H1 (cell line): ENCODE data around the gene PF4V1. TPM values are rescaled to one million over a fixed set of nuclear protein-coding genes. Genes with fewer than 3 reads are reported as not detected.

Source experiments
- HDAC6 ChIP-seq: IDR thresholded peaks from one replicate; pipeline ENCODE4 v1.7.1; 2012; ENCODE audit warnings: low read depth, mild to moderate bottlenecking, inconsistent platforms, low read length, moderate library complexity
- JUN ChIP-seq: IDR thresholded peaks from 2 replicates; pipeline ENCODE4 v1.6.1; 2011; ENCODE audit warnings: low read depth, mild to moderate bottlenecking, improper control_type of control experiment, low read length
- MAFK ChIP-seq: IDR thresholded peaks from 2 replicates; pipeline ENCODE4 v1.6.1; 2012; ENCODE audit warnings: low read depth, mild to moderate bottlenecking, improper control_type of control experiment, low read length
- NANOG ChIP-seq: IDR thresholded peaks from 2 replicates; pipeline ENCODE4 v1.6.1; 2011; ENCODE audit warnings: low read length, low read depth, mild to moderate bottlenecking, inconsistent platforms; ENCODE audit not compliant: insufficient read depth, poor library complexity, severe bottlenecking
- POLR2A ChIP-seq, 2 experiments: IDR thresholded peaks; 1 replicate in 1 of 2; 2 replicates in 1 of 2; pipeline ENCODE4 v1.6.1; 2011; ENCODE audit warnings: low read depth in 2 of 2, low read length in 2 of 2, mild to moderate bottlenecking in 2 of 2; ENCODE audit errors: control extremely low read depth in 1 of 2
- POLR2AphosphoS5 ChIP-seq: IDR thresholded peaks from 2 replicates; pipeline ENCODE4 v1.6.1; 2011; ENCODE audit warnings: low read depth, low read length
- POU5F1 ChIP-seq: IDR thresholded peaks from 2 replicates; pipeline ENCODE4 v1.6.1; 2011; ENCODE audit warnings: low read depth, mild to moderate bottlenecking, low read length, moderate library complexity
- RFX5 ChIP-seq: IDR thresholded peaks from 2 replicates; pipeline ENCODE4 v1.6.1; 2011; ENCODE audit warnings: low read depth, low read length, improper control_type of control experiment, borderline replicate concordance
- TCF12 ChIP-seq: IDR thresholded peaks from 2 replicates; pipeline ENCODE4 v1.6.1; 2011; ENCODE audit warnings: low read depth, mild to moderate bottlenecking, low read length
- polyA plus RNA-seq, 7 experiments: library from polyadenylated mRNA; depleted of rRNA in 3 of 7; stranded (reverse) in 5 of 7; unstranded in 2 of 7; fragments of >200 nt in 5 of 7; fragments of 200-250 nt in 2 of 7; gene quantifications; 1 replicate in 5 of 7; 2 replicates in 1 of 7; 4 replicates in 1 of 7; pipeline versions ENCODE4 v1.2.1 to v1.2.3, GENCODE V29; 2011 to 2013; ENCODE audit warnings: missing spikeins in 2 of 7, mixed read lengths in 2 of 7
- total RNA-seq: library from RNA; stranded (reverse); fragmentation: NEBNext Ultra II Directional; extraction: Animal tissue kit (Norgen Biotek cat#: 25700); gene quantifications from 2 replicates; pipeline ENCODE4 v1.2.1, GENCODE V29; 2021
- TF ChIP-seq, protein P1 (sequence below): fragments of 300-600 bp; sonication (generic); IDR thresholded peaks from 2 replicates; pipeline ENCODE4 v1.7.1; 2012; ENCODE audit warnings: low read length, moderate library complexity, mild to moderate bottlenecking, inconsistent platforms; ENCODE audit not compliant: insufficient replicate concordance
- TF ChIP-seq, protein P2 (sequence below): IDR thresholded peaks from 2 replicates; pipeline ENCODE4 v1.6.1; 2012; ENCODE audit warnings: low read length, inconsistent platforms

The PF4V1 gene
- total and polyA plus RNA-seq, 2 of the 8 experiments (the other 6 are each of a cell fraction or from before 2014, with no cell fraction given) = not detected

DNA sequence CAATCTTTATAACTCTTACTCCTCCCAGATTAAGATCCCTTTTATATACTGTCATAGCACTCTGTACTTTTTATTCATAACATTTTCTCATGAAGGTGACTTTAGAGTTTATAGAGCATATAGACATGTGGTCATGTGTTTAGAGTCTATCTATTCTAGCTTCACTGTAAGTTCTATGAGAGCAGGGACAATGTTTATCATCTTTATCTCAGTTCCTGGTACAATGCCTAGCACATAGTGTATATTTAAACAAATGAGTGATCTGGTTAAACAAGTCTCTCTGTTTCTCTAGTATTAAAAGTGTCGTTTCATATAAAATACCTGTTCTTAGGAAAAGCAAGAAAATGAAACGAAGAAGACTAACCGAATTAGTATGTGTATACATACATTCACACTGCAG is 13.4 kb upstream of the PF4V1 start (continued):
- TF ChIP-seq, protein P1, sequence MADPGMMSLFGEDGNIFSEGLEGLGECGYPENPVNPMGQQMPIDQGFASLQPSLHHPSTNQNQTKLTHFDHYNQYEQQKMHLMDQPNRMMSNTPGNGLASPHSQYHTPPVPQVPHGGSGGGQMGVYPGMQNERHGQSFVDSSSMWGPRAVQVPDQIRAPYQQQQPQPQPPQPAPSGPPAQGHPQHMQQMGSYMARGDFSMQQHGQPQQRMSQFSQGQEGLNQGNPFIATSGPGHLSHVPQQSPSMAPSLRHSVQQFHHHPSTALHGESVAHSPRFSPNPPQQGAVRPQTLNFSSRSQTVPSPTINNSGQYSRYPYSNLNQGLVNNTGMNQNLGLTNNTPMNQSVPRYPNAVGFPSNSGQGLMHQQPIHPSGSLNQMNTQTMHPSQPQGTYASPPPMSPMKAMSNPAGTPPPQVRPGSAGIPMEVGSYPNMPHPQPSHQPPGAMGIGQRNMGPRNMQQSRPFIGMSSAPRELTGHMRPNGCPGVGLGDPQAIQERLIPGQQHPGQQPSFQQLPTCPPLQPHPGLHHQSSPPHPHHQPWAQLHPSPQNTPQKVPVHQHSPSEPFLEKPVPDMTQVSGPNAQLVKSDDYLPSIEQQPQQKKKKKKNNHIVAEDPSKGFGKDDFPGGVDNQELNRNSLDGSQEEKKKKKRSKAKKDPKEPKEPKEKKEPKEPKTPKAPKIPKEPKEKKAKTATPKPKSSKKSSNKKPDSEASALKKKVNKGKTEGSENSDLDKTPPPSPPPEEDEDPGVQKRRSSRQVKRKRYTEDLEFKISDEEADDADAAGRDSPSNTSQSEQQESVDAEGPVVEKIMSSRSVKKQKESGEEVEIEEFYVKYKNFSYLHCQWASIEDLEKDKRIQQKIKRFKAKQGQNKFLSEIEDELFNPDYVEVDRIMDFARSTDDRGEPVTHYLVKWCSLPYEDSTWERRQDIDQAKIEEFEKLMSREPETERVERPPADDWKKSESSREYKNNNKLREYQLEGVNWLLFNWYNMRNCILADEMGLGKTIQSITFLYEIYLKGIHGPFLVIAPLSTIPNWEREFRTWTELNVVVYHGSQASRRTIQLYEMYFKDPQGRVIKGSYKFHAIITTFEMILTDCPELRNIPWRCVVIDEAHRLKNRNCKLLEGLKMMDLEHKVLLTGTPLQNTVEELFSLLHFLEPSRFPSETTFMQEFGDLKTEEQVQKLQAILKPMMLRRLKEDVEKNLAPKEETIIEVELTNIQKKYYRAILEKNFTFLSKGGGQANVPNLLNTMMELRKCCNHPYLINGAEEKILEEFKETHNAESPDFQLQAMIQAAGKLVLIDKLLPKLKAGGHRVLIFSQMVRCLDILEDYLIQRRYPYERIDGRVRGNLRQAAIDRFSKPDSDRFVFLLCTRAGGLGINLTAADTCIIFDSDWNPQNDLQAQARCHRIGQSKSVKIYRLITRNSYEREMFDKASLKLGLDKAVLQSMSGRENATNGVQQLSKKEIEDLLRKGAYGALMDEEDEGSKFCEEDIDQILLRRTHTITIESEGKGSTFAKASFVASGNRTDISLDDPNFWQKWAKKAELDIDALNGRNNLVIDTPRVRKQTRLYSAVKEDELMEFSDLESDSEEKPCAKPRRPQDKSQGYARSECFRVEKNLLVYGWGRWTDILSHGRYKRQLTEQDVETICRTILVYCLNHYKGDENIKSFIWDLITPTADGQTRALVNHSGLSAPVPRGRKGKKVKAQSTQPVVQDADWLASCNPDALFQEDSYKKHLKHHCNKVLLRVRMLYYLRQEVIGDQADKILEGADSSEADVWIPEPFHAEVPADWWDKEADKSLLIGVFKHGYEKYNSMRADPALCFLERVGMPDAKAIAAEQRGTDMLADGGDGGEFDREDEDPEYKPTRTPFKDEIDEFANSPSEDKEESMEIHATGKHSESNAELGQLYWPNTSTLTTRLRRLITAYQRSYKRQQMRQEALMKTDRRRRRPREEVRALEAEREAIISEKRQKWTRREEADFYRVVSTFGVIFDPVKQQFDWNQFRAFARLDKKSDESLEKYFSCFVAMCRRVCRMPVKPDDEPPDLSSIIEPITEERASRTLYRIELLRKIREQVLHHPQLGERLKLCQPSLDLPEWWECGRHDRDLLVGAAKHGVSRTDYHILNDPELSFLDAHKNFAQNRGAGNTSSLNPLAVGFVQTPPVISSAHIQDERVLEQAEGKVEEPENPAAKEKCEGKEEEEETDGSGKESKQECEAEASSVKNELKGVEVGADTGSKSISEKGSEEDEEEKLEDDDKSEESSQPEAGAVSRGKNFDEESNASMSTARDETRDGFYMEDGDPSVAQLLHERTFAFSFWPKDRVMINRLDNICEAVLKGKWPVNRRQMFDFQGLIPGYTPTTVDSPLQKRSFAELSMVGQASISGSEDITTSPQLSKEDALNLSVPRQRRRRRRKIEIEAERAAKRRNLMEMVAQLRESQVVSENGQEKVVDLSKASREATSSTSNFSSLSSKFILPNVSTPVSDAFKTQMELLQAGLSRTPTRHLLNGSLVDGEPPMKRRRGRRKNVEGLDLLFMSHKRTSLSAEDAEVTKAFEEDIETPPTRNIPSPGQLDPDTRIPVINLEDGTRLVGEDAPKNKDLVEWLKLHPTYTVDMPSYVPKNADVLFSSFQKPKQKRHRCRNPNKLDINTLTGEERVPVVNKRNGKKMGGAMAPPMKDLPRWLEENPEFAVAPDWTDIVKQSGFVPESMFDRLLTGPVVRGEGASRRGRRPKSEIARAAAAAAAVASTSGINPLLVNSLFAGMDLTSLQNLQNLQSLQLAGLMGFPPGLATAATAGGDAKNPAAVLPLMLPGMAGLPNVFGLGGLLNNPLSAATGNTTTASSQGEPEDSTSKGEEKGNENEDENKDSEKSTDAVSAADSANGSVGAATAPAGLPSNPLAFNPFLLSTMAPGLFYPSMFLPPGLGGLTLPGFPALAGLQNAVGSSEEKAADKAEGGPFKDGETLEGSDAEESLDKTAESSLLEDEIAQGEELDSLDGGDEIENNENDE = no peak
- TF ChIP-seq RFX5 (no peak), TCF12 (no peak), POLR2AphosphoS5 (no peak), HDAC6 (no peak), JUN (no peak), POU5F1 (no peak), MAFK (no peak), NANOG (no peak), POLR2A (IDR thresholded peaks at IDR 0.05; ENCODE audit: control extremely low read depth in 1 of 2, low read depth in 2 of 2, low read length in 2 of 2) (no peak)
- TF ChIP-seq, protein P2, sequence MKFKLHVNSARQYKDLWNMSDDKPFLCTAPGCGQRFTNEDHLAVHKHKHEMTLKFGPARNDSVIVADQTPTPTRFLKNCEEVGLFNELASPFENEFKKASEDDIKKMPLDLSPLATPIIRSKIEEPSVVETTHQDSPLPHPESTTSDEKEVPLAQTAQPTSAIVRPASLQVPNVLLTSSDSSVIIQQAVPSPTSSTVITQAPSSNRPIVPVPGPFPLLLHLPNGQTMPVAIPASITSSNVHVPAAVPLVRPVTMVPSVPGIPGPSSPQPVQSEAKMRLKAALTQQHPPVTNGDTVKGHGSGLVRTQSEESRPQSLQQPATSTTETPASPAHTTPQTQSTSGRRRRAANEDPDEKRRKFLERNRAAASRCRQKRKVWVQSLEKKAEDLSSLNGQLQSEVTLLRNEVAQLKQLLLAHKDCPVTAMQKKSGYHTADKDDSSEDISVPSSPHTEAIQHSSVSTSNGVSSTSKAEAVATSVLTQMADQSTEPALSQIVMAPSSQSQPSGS = no peak
